ENCODE results near the gene MYOM3. TPM values are rescaled to one million over a fixed set of nuclear protein-coding genes. Genes with fewer than 3 reads are reported as not detected.

MYOM3 gene
- total and polyA plus RNA-seq, 2 of the 13 experiments (the other 11 are each of a cell fraction or from before 2014, with no cell fraction given) = 5.8 to 15.3 TPM

GRCh38 chr1:24108334-24109165 lies 3.4 kb downstream of the MYOM3 start (continued):
- no peak for TF ChIP-seq ZUFSP (CRISPR knock-in tag; IDR thresholded peaks at IDR 0.05; ENCODE audit: borderline replicate concordance)
- TF ChIP-seq ZNF142 (CRISPR knock-in tag; IDR thresholded peaks at IDR 0.05) = no peak
- TF ChIP-seq MEIS1 (CRISPR knock-in tag; IDR thresholded peaks at IDR 0.05; ENCODE audit: borderline replicate concordance) = 0 out of 2 replicates have a peak, but pooled peaks have one; percentile 55
- peak; percentile 45; the same call in 1 of the 2 replicates for TF ChIP-seq ZMYM4 (CRISPR knock-in tag; IDR thresholded peaks at IDR 0.05)
- no peak for TF ChIP-seq ZNF484 (CRISPR knock-in tag; IDR thresholded peaks at IDR 0.05; ENCODE audit: borderline replicate concordance, low read depth)
- no peak for TF ChIP-seq NFRKB (IDR thresholded peaks at IDR 0.05)
- TF ChIP-seq ATF7 (IDR thresholded peaks at IDR 0.05) = no peak
- no peak for TF ChIP-seq ATF7 (CRISPR knock-in tag; IDR thresholded peaks at IDR 0.05)
- peak; percentile 40; the same call in 1 of the 2 replicates for TF ChIP-seq PHF8 (CRISPR knock-in tag; IDR thresholded peaks at IDR 0.05)
- TF ChIP-seq ZNF788 (CRISPR knock-in tag; IDR thresholded peaks at IDR 0.05; ENCODE audit: borderline replicate concordance) = peak; percentile 82; the same call in 1 of the 2 replicates
- 0 out of 2 replicates have a peak, but pooled peaks have one; percentile 44 for TF ChIP-seq ZNF296 (CRISPR knock-in tag; conservative IDR thresholded peaks at IDR 0.05)
- no peak for TF ChIP-seq MED8 (CRISPR knock-in tag; IDR thresholded peaks at IDR 0.05; ENCODE audit: insufficient replicate concordance)
- TF ChIP-seq THRA (CRISPR knock-in tag; IDR thresholded peaks at IDR 0.05; ENCODE audit: borderline replicate concordance) = 0 out of 2 replicates have a peak, but pooled peaks have one; percentile 56
- TF ChIP-seq DNMT3B (CRISPR knock-in tag; conservative IDR thresholded peaks at IDR 0.05) = no peak
- TF ChIP-seq LBX2 (CRISPR knock-in tag; IDR thresholded peaks at IDR 0.05; ENCODE audit: borderline replicate concordance) = 0 out of 2 replicates have a peak, but pooled peaks have one; percentile 50
- no peak for TF ChIP-seq ZBTB44 (CRISPR knock-in tag; IDR thresholded peaks at IDR 0.05)
- no peak for TF ChIP-seq KDM4B (CRISPR knock-in tag; IDR thresholded peaks at IDR 0.05)
- TF ChIP-seq XRCC5 (optimal IDR thresholded peaks at IDR 0.05; ENCODE audit: low read length) = no peak

All from HepG2 (cell line).